ENCODE results near the gene PCNX1. TPM values are rescaled to one million over a fixed set of nuclear protein-coding genes. Genes with fewer than 3 reads are reported as not detected.
A peak's percentile ranks its signal among the peaks of the same experiment; 100 is the strongest.
"Not testable (repeated sequence)": the region's sequence is repeated elsewhere in the genome, so short reads cannot be mapped to it uniquely, and the experiment has no call there.

The PCNX1 gene
- total and polyA plus RNA-seq, 4 donors: 5.2 to 103 (median 37.9) TPM

GRCh38 chr14:70934502-70935134 is 27.4 kb downstream of the PCNX1 start:
- no peaks in the 10 kb centered on the region for H3K9me3 ChIP-seq (ENCODE audit: control insufficient read depth in 4 of 4, insufficient read depth in 3 of 4, low read length in 3 of 4)
- peak in 2 of 3 donors; percentile 86 to 90 for DNase-seq
- no peak overlapping the region for H3K27ac ChIP-seq (ENCODE audit: low read depth in 1 of 2, low read length in 1 of 2)
- no peak for TF ChIP-seq CTCF (IDR thresholded peaks at IDR 0.05; ENCODE audit: control extremely low read depth, extremely low read depth)
- H3K36me3 ChIP-seq (ENCODE audit: control insufficient read depth in 4 of 4, insufficient read depth in 4 of 4, low read length in 4 of 4): peaks cover 0 to 2% (median 0%) of the 10 kb centered on the region in 4 donors
- WGBS, 2 donors: 5 to 13% methylated on average over 2 of the region's 2 CpGs
- no peak overlapping the region for H3K4me3 ChIP-seq
- peak overlapping the region in 1 of 2 donors; percentile 2 for H3K9ac ChIP-seq (ENCODE audit: insufficient read depth in 1 of 2, low read length in 2 of 2)
- no peaks in the 10 kb centered on the region for H3K27me3 ChIP-seq (ENCODE audit: control insufficient read depth in 3 of 3, insufficient read depth in 3 of 3, low read length in 2 of 3)
- peak; percentile 68 for ATAC-seq (ENCODE audit: insufficient read depth, low FRiP score)
- H3K4me1 ChIP-seq (ENCODE audit: control insufficient read depth in 5 of 5, insufficient read depth in 5 of 5, low read length in 5 of 5): peaks cover 5 to 27% (median 19%) of the 10 kb centered on the region in 5 donors

- Histone ChIP-seq H3K27me3 (ENCODE audit: control insufficient read depth in 3 of 3, insufficient read depth in 3 of 3, low read length in 2 of 3) (no peaks in the 10 kb centered on the region), H3K4me1 (ENCODE audit: control insufficient read depth in 5 of 5, insufficient read depth in 5 of 5, low read length in 5 of 5) (peaks cover 3 to 27% (median 19%) of the 10 kb centered on the region in 5 donors), H3K9ac (ENCODE audit: insufficient read depth in 1 of 2, low read length in 2 of 2) (peak overlapping the region in 1 of 2 donors; percentile 2), H3K36me3 (ENCODE audit: control insufficient read depth in 4 of 4, insufficient read depth in 4 of 4, low read length in 4 of 4) (peaks cover 0 to 2% (median 0%) of the 10 kb centered on the region in 4 donors), H3K4me3 (no peak overlapping the region), H3K9me3 (ENCODE audit: control insufficient read depth in 4 of 4, insufficient read depth in 3 of 4, low read length in 3 of 4) (no peaks in the 10 kb centered on the region), H3K27ac (ENCODE audit: low read depth in 1 of 2, low read length in 1 of 2) (peak overlapping the region; percentile 33 to 53)
- no peak for ATAC-seq (ENCODE audit: insufficient read depth, low FRiP score)
- DNase-seq: peak in 1 of 3 donors; percentile 12
- 55 to 71% methylated on average over 3 of the region's 3 CpGs for WGBS, 2 donors
- TF ChIP-seq CTCF (IDR thresholded peaks at IDR 0.05; ENCODE audit: control extremely low read depth, extremely low read depth): no peak
These were observed 27.9 kb downstream of the PCNX1 start for GRCh38 chr14:70935135-70935534.

GRCh38 chr14:70939693-70940092 is 32.4 kb downstream of the PCNX1 start:
- ATAC-seq (ENCODE audit: insufficient read depth, low FRiP score); H3K4me1 ChIP-seq (ENCODE audit: control insufficient read depth in 5 of 5, insufficient read depth in 5 of 5, low read length in 5 of 5); H3K9me3 ChIP-seq (ENCODE audit: control insufficient read depth in 4 of 4, insufficient read depth in 3 of 4, low read length in 3 of 4); H3K4me3 ChIP-seq; H3K36me3 ChIP-seq (ENCODE audit: control insufficient read depth in 4 of 4, insufficient read depth in 4 of 4, low read length in 4 of 4); H3K27ac ChIP-seq (ENCODE audit: low read depth in 1 of 2, low read length in 1 of 2); H3K9ac ChIP-seq (ENCODE audit: insufficient read depth in 1 of 2, low read length in 2 of 2); H3K27me3 ChIP-seq (ENCODE audit: control insufficient read depth in 3 of 3, insufficient read depth in 3 of 3, low read length in 2 of 3); DNase-seq: not testable (repeated sequence)
- WGBS, 2 donors: 92 to 94% methylated on average over 3 of the region's 4 CpGs

GRCh38 chr14:70941637-70942341 is 34.5 kb downstream of the PCNX1 start:
- H3K27me3 ChIP-seq (ENCODE audit: control insufficient read depth in 3 of 3, insufficient read depth in 3 of 3, low read length in 2 of 3); H3K4me1 ChIP-seq (ENCODE audit: control insufficient read depth in 5 of 5, insufficient read depth in 5 of 5, low read length in 5 of 5); H3K4me3 ChIP-seq; H3K9ac ChIP-seq (ENCODE audit: insufficient read depth in 1 of 2, low read length in 2 of 2); ATAC-seq (ENCODE audit: insufficient read depth, low FRiP score); H3K27ac ChIP-seq (ENCODE audit: low read depth in 1 of 2, low read length in 1 of 2); DNase-seq: not testable (repeated sequence)
- 83 to 90% methylated on average over 15 of the region's 15 CpGs for WGBS, 2 donors
- Histone ChIP-seq H3K9me3 (ENCODE audit: control insufficient read depth in 4 of 4, insufficient read depth in 3 of 4, low read length in 3 of 4) (peaks cover 0 to 10% (median 2%) of the 10 kb centered on the region in 4 donors), H3K36me3 (ENCODE audit: control insufficient read depth in 4 of 4, insufficient read depth in 4 of 4, low read length in 4 of 4) (peaks cover 0 to 10% (median 3%) of the 10 kb centered on the region in 4 donors)
